NCI-H510A (cell line): Measurements from ENCODE around the gene CUL7.
A peak's percentile ranks its signal among the peaks of the same experiment; 100 is the strongest.
"Not testable (repeated sequence)": the region's sequence is repeated elsewhere in the genome, so short reads cannot be mapped to it uniquely, and the experiment has no call there.

ENCODE experiments used
- DNase-seq: peaks from one replicate; lab custom pipeline; 2025; lab: John Stamatoyannopoulos, UW

CUL7 gene

GRCh38 chr6:43014434-43014909 is 39.2 kb downstream of the CUL7 start:
- DNase-seq: no peak

GRCh38 chr6:43013843-43014433 is 39.7 kb downstream of the CUL7 start, which contains the start of the genes KLHDC3 and MEA1:
TSS of gene KLHDC3 (plus strand) at chr6:43014249. CDS start at chr6:43017193, 2,944 bp downstream.
TSS of gene MEA1 (minus strand) at chr6:43013946. CDS start at chr6:43013813, 133 bp downstream.
- peak; percentile 99 for DNase-seq

- DNase-seq: peak; percentile 20
These were observed 40.4 kb downstream of the CUL7 start for GRCh38 chr6:43013097-43013842.

- no peak for DNase-seq
These were observed 41.3 kb downstream of the CUL7 start for GRCh38 chr6:43012364-43012763.

GRCh38 chr6:43011207-43011606 is 42.4 kb downstream of the CUL7 start:
- no peak for DNase-seq

- peak; percentile 45 for DNase-seq
These were observed 44.5 kb downstream of the CUL7 start for GRCh38 chr6:43009124-43009523.

- DNase-seq: no peak
These were observed 46.5 kb downstream of the CUL7 start for GRCh38 chr6:43007126-43007525.

GRCh38 chr6:43006251-43006650 is 47.4 kb downstream of the CUL7 start:
- DNase-seq: no peak

- DNase-seq: no peak
These were observed 47.8 kb downstream of the CUL7 start for GRCh38 chr6:43005844-43006243.

- no peak for DNase-seq
These were observed 51.8 kb downstream of the CUL7 start for GRCh38 chr6:43001843-43002242.

GRCh38 chr6:42998205-42998604 is 55.4 kb downstream of the CUL7 start:
- not testable (repeated sequence) for DNase-seq

- DNase-seq: no peak
These were observed 57.1 kb downstream of the CUL7 start for GRCh38 chr6:42996513-42996912.

- DNase-seq: no peak
These were observed 60.2 kb downstream of the CUL7 start for GRCh38 chr6:42993445-42993844.

GRCh38 chr6:42989923-42990322 is 63.7 kb downstream of the CUL7 start:
- DNase-seq: no peak

GRCh38 chr6:42988486-42989020 is 65.1 kb downstream of the CUL7 start:
- no peak for DNase-seq
